Left ventricle myocardium superior (tissue), 1 donor: ENCODE data around the gene LRRC45. TPM values are rescaled to one million over a fixed set of nuclear protein-coding genes. Genes with fewer than 3 reads are reported as not detected.

ENCODE experiments used
- ATAC-seq: fragments of 200-7000 bp; cut with Tn5 transposase; one replicate; pipeline ENCODE4 v1.9.1; 2020; ENCODE audit warnings: mild to moderate bottlenecking, moderate library complexity
- DNase-seq: peaks from one replicate; pipeline ENCODE4 v3.0.0-alpha.2; 2020
- intact Hi-C: fragments of 100-400 bp; cut with micrococcal nuclease; formaldehyde crosslinking; loops from one replicate; pipeline ENCODE4 v1.11.0; 2022
- total RNA-seq: library from RNA; stranded (reverse); fragmentation: NEBNext Ultra II Directional; extraction: Animal tissue kit (Norgen Biotek cat#: 25700); gene quantifications from one replicate; pipeline ENCODE4 v1.2.1, GENCODE V29; 2021
- donor health status: DM: no; HTN: yes; CAD: no; lungs with severe emphysema.

The LRRC45 gene
- total RNA-seq, 1 donor from 2014 or later = 6.3 TPM

GRCh38 chr17:82065638-82066303 lies 42.7 kb downstream of the LRRC45 start, which contains the start of gene DUS1L:
DUS1L (minus strand) TSS chr17:82065804; CDS start chr17:82065059, 745 bp downstream.
- intact Hi-C loops = no loop called here
- peak; percentile 87 for ATAC-seq
- DNase-seq = peak; percentile 82

DNA sequence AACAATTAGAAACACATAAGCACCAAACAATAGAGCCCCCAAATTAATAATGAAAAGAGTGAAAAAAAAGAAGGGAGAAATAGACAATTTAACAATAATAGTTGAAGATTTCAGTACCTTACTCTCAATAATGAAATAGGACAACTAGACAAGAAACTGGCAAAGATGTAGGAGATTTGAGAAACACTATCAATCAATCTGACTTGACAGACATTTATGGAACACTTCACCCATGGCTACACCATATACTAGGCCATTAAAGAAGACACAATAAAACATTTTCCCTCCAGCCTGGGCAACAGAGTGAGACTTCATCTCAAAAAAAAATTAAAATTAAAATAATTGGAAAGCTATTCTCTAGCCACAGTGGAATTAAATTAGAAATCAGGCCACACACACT lies 47.5 kb downstream of the LRRC45 start:
- DNase-seq = no peak
- intact Hi-C loops = no loop called here
- no peak for ATAC-seq

DNA sequence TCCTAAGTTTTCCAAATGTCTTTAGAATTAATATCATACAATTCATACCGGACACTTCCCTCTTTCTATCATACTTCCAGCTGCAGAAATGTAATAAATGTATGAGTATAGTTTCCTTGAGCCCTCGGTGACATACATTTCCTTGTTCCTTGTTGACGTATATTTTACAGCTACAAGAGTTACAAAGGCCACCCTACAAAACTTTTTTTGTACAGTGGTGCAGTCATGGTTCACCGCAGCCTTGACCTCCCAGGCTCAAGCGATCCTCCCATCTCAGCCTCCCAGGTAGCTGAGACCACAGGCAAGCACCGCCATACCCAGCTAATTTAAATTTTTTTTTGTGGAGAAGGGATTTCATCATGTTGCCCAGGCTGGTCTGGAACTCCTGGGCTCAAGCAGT lies 49.7 kb downstream of the LRRC45 start:
- DNase-seq (no peak), ATAC-seq (no peak)
- intact Hi-C loops = no loop called here

- intact Hi-C loops = no loop called here
- DNase-seq (no peak), ATAC-seq (no peak)
Observed at GRCh38 chr17:82073446-82073845, 50.3 kb downstream of the LRRC45 start.

DNA sequence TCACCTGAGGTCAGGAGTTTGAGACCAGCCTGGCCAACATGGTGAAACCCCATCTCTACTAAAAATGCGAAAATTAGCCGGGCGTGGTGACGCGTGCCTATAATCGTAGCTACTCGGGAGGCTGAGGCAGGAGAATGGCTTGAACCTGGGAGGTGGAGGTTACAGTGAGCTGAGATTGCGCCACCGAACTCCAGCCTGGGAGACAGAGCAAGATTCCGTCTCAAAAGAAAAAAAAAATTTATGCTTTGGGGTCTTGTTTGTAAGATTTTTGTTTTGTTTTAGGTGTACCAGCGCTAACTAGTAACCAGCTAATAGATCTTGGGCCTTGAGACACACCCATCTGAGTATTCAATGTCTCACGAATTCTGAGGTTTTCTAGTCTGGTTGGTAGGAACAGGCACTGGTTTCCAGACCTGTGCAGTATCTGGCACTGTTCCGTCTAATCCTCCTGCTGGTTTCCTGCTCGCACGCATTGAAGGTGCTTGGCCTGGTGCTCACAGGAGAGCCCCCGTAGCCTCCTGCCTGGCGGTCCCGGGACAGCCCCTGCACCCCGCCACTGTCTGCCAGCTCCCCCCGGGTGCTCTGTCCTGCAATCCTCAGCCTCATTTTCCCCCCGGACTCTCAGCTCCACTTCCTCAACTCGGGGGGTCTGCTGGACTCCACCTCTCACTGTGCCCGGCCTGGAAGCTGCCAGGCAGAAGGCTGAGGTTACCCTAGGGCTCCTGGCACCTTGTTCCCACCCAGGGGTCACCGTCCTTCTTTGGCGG lies 53.1 kb downstream of the LRRC45 start:
- DNase-seq = no peak
- ATAC-seq = no peak
- intact Hi-C loops = no loop called here

GRCh38 chr17:82076785-82077591 lies 53.9 kb downstream of the LRRC45 start:
- intact Hi-C loops = no loop called here
- DNase-seq = no peak
- peak; percentile 48 for ATAC-seq

DNA sequence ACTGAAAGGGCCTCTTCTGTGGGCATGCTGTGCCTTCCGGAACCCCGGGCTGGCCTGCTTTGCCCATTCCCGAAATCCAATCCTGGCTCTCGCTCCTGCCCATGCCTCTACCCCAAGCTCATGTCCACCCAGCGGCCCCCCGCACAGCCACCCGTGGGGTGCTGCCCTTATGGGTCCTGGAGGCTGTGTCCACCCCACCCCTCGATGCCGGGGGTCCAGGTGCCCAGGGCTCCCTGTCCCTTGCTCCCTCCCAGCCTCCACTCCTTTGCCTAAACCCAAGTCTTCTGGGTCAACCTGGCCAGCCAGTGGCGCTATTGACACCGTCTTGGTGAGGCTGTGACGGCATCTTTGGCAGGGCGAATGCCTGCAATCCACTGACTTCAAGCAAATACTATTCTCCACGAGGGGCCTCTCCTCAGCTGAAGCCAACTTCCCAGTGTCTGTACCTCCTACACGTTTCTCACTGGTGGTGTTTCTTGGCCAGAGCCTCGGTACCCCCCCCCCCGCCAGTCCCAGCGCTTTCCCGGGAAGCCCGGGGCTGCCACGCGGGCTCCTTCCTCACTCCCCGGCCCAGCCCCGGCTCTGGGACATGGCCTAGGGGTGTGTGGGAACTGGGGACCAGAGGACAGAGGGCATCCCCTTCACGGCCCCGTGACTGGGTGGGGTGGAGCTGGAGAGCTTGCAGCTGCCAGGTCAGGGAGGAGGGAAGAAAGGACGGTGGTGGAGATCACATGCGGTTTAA lies 54.7 kb downstream of the LRRC45 start:
- ATAC-seq = peak; percentile 37
- intact Hi-C loops = no loop called here
- no peak for DNase-seq

- DNase-seq (no peak), ATAC-seq (no peak)
- intact Hi-C loops = no loop called here
Observed at GRCh38 chr17:82078433-82078832, 55.3 kb downstream of the LRRC45 start.

DNA sequence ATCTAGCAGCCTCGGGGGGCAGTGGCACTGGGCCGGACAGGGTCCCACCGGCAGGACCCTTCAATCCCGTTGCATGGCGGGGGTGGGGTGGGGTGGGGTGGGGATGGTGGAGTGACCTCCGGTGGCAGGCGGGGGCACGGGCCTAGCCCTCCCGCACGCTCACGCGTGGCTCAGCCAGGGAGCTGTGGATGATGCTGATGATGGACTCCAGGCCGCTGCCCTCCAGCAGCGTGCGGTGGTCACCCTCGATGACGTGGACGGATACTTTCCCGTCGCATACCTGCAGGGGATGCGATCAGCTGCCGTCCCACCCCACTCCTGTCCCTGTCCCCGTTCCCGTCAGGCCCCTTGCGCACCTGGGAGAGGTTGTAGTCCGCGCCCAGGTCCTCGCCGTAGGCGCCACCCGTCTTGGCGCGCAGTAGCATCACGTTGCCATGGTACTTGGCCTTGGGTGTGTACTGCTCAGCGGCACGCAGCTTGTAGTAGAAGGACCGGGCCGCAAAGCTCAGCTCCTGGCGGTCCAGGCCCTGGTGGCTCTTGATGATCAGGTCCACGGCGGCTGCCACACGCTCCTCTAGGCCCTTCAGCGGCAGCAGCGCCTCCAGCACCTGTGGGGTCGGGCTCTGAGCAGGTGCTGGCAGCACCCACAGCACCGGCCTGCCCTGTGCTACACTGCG lies 56.0 kb downstream of the LRRC45 start:
- intact Hi-C loops = no loop called here
- ATAC-seq (no peak), DNase-seq (no peak)

DNA sequence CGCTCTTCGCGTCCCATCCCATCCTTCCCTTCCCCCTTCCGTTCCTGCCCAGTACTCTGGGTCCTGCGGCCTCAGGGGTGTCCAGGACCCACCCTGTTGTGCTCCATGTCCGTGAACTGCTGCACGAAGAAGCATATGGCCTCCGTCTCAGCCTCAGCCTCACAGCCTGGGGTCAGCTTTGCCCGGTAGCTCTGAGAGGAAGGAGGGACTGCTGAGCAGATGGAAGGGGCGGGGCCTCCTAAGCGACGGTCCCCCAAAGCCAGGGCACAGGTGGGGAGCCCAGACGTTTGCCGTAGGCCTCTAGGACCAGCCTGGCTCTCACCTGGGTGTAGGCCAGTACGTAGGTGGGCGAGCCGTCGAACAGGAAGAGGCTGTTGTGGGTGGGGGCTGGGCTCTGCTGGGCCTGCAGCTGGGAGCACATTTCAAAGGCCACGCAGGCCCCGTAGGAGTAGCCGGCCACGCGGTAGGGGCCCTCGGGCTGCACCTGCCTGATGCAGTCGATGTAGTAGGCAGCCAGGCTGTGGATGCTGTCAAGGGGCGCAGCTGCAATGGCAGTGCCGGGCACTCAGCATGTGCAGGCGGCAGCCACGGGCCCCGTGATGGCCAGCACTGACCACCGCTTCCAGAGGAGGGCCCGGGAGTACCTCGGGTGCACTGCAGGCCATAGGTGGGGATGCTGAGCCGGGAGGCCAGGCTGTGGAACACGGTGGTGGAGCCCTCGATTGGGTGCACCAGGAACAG lies 57.1 kb downstream of the LRRC45 start:
- DNase-seq (no peak), ATAC-seq (no peak)
- intact Hi-C loops = no loop called here

Other genes starting within 250 kb of the LRRC45 start
- gene GCGR, start 219.2 kb upstream of the LRRC45 start, total RNA-seq = not detected
- 103 TPM for gene MCRIP1, start 190.0 kb upstream of the LRRC45 start, total RNA-seq
- gene PPP1R27, start 188.3 kb upstream of the LRRC45 start, total RNA-seq = 0.67 TPM
- gene P4HB, start 162.8 kb upstream of the LRRC45 start, total RNA-seq = 362 TPM
- 114 TPM for gene ARHGDIA, start 152.0 kb upstream of the LRRC45 start, total RNA-seq
- 32.0 TPM for gene ALYREF, start 131.7 kb upstream of the LRRC45 start, total RNA-seq
- 173 TPM for gene ANAPC11, start 131.6 kb upstream of the LRRC45 start, total RNA-seq
- 0.69 TPM for gene NPB, start 121.1 kb upstream of the LRRC45 start, total RNA-seq
- 28.4 TPM for gene PCYT2, start 111.9 kb upstream of the LRRC45 start, total RNA-seq
- 6.3 TPM for gene SIRT7, start 105.1 kb upstream of the LRRC45 start, total RNA-seq
- gene MAFG, start 95.6 kb upstream of the LRRC45 start, total RNA-seq = 27.5 TPM
- gene PYCR1, start 86.0 kb upstream of the LRRC45 start, total RNA-seq = 4.0 TPM
- 4.0 TPM for gene MYADML2, start 76.1 kb upstream of the LRRC45 start, total RNA-seq
- 0.52 TPM for gene NOTUM, start 62.1 kb upstream of the LRRC45 start, total RNA-seq
- 25.4 TPM for gene ASPSCR1, start 45.7 kb upstream of the LRRC45 start, total RNA-seq
- gene CENPX, start 427 bp upstream of the LRRC45 start, total RNA-seq = 27.0 TPM
- 1.8 TPM for gene RAC3, start 8.4 kb downstream of the LRRC45 start, total RNA-seq
- 177 TPM for gene DCXR, start 14.4 kb downstream of the LRRC45 start, total RNA-seq
- 21.8 TPM for gene RFNG, start 28.5 kb downstream of the LRRC45 start, total RNA-seq
- 90.6 TPM for gene GPS1, start 28.6 kb downstream of the LRRC45 start, total RNA-seq
- 67.7 TPM for gene DUS1L, start 42.5 kb downstream of the LRRC45 start, total RNA-seq
- 17.0 TPM for gene FASN, start 74.9 kb downstream of the LRRC45 start, total RNA-seq
- 8.1 TPM for gene CCDC57, start 189.5 kb downstream of the LRRC45 start, total RNA-seq
- 7.8 TPM for gene SLC16A3, start 205.7 kb downstream of the LRRC45 start, total RNA-seq